Inflammatory macrophage treated with lipopolysaccharide for 4 hours (primary cell): Measurements from ENCODE around the gene SRCIN1.
"Not testable (repeated sequence)": the region's sequence is repeated elsewhere in the genome, so short reads cannot be mapped to it uniquely, and the experiment has no call there.

Experiments
- DNase-seq: peaks from one replicate; pipeline ENCODE4 v3.0.0-alpha.2; 2020

Gene SRCIN1, protein sequence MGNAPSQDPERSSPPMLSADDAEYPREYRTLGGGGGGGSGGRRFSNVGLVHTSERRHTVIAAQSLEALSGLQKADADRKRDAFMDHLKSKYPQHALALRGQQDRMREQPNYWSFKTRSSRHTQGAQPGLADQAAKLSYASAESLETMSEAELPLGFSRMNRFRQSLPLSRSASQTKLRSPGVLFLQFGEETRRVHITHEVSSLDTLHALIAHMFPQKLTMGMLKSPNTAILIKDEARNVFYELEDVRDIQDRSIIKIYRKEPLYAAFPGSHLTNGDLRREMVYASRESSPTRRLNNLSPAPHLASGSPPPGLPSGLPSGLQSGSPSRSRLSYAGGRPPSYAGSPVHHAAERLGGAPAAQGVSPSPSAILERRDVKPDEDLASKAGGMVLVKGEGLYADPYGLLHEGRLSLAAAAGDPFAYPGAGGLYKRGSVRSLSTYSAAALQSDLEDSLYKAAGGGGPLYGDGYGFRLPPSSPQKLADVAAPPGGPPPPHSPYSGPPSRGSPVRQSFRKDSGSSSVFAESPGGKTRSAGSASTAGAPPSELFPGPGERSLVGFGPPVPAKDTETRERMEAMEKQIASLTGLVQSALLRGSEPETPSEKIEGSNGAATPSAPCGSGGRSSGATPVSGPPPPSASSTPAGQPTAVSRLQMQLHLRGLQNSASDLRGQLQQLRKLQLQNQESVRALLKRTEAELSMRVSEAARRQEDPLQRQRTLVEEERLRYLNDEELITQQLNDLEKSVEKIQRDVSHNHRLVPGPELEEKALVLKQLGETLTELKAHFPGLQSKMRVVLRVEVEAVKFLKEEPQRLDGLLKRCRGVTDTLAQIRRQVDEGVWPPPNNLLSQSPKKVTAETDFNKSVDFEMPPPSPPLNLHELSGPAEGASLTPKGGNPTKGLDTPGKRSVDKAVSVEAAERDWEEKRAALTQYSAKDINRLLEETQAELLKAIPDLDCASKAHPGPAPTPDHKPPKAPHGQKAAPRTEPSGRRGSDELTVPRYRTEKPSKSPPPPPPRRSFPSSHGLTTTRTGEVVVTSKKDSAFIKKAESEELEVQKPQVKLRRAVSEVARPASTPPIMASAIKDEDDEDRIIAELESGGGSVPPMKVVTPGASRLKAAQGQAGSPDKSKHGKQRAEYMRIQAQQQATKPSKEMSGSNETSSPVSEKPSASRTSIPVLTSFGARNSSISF

DNA sequence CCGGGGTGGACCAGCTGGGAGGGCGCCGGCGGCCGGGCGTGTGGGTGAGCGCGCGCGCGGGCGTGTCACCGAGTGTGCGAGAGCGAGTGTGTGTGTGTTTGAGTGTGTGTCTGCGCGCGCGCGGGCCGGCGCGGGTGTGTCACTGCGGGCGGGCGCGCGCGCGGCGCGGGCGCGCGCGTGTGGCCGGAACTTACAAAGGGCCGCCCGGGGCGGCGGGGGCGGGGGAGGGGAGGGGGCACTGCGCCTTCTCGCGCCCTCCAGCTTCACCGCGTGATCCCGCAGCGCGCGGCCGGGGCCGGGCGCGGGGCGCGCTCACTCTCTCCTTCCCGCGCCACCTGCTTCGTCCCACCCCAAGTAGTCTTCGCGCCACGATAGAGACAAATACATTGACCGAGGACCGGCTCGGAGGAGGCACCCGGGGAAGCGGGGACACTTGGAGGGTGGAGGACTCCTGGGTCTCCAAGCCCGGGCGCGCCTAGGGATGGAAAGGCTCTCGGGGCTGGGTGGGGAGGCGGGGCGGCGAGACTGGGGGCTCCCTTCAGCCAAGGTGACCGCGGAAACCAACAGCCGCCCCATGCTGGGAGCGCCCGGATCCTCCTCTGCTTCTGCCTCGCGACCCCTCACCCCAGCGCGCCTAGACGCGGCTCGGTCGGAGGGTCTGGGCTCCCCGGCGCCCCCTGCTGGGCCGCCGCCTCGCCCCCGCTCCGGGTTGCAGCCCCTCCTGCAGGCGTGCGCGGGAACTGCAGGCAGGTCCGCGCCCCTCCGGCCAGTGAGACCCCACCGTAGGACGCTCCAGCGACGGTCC lies at the start of gene SRCIN1:
Gene SRCIN1, minus strand, starts transcription at position 112 of the 805 bp plus-strand sequence. CDS start 247 bp downstream, outside the sequence.
- DNase-seq: no peak

DNA sequence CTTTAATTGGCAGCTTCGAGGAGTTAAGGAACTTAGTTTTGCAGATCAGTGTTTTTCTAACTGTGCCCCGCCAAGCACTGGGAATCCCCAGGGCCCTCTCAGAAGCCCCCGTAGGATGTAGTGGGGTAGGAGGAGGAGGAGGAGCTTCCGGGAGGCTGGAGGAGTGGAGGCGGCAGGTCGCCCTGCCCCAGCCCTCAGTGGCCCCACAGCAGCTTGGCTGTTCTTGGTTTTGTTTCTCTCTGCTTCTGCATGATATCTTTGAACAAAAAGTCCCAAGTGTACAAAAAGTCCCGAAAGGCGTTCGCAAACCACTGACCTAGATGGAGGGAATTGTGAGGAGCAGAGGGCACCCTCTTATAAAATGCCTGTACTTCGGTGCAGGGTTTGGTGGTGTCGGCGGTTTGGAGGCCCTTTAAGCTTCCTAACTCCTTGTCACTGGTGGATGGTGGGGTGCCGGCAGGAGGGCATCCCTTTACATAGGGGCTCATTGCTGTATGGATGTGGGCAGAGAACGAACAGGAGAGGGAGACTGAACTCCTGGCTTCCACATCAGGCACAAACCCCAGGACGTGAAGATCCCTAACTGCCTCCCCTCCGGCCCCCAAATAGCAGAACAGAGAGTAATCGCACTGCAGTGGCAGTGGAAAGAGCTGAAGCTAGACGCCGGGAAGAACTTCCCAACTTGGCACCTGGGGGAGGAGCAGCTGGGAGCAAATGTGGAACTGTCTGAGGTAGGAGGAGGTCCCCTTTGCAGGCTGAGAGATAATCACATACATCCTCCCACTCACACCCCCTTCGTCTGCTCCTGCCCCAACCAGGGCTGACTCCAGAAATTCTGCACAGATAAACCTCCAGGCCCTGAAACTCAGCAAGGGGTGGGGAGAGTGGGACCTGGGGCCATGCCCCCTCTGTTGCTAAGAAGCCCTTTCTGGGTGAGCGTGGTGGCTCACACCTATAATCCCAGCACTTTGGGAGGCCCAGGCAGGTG lies 49.0 kb upstream of the SRCIN1 start:
- DNase-seq: no peak

- no peak for DNase-seq
These were observed 47.9 kb upstream of the SRCIN1 start for GRCh38 chr17:38653679-38654078.

- no peak for DNase-seq
These were observed 47.5 kb upstream of the SRCIN1 start for GRCh38 chr17:38653230-38653629.

DNA sequence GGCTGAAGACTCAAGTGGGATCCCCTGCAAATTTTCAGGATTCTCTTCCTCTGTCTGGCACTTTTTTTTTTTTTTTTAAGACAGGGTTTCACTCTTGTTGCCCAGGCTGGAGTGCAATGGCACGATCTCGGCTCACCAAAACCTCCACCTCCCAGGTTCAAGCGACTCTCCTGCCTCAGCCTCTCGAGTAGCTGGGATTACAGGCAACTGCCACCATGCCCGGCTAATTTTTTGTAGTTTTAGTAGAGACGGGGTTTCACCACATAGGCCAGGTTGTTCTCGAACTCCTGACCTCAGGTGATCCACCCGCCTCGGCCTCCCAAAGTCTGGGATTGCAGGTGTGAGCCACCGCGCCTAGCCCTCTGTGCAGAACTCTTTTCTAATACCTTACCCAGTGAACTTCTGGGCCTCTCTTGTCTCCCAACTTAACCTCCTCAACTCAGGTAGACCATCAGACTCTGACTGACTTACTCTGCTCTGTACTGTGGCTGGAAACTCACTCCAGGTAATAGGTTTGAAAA lies 45.0 kb upstream of the SRCIN1 start:
- not testable (repeated sequence) for DNase-seq

- no peak for DNase-seq
These were observed 32.2 kb upstream of the SRCIN1 start for GRCh38 chr17:38637951-38638350.

- no peak for DNase-seq
These were observed 30.3 kb upstream of the SRCIN1 start for GRCh38 chr17:38636054-38636453.

- peak; percentile 38 for DNase-seq
These were observed 26.6 kb upstream of the SRCIN1 start for GRCh38 chr17:38632334-38632733.

DNA sequence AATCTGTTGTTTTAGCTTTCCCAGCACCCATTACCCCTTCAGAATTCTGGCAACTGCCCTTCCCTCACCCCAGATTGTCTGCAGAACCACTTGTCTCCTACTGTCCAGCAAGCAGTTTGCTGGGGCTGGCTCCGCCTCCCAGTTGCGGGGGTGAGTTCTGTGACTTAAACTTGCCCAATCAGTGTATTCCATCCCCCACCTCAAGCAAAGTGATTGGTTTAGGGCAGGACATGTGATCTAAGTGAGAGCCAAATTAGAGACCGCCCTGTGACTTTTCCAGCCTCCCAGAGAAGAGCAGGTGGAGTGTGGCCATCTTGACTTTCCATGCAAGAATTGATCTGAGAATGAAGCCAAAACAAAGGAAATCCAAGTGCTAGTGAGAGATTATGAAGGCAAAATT lies 22.7 kb upstream of the SRCIN1 start:
- no peak for DNase-seq

- DNase-seq: no peak
These were observed 22.2 kb upstream of the SRCIN1 start for GRCh38 chr17:38627957-38628356.

- DNase-seq: not testable (repeated sequence)
These were observed 21.0 kb upstream of the SRCIN1 start for GRCh38 chr17:38626606-38627226.

GRCh38 chr17:38625482-38625881 lies 19.7 kb upstream of the SRCIN1 start:
- DNase-seq: no peak

- DNase-seq: peak; percentile 21
These were observed 19.1 kb upstream of the SRCIN1 start for GRCh38 chr17:38624782-38625355.

GRCh38 chr17:38621538-38621937 lies 15.8 kb upstream of the SRCIN1 start:
- no peak for DNase-seq

DNA sequence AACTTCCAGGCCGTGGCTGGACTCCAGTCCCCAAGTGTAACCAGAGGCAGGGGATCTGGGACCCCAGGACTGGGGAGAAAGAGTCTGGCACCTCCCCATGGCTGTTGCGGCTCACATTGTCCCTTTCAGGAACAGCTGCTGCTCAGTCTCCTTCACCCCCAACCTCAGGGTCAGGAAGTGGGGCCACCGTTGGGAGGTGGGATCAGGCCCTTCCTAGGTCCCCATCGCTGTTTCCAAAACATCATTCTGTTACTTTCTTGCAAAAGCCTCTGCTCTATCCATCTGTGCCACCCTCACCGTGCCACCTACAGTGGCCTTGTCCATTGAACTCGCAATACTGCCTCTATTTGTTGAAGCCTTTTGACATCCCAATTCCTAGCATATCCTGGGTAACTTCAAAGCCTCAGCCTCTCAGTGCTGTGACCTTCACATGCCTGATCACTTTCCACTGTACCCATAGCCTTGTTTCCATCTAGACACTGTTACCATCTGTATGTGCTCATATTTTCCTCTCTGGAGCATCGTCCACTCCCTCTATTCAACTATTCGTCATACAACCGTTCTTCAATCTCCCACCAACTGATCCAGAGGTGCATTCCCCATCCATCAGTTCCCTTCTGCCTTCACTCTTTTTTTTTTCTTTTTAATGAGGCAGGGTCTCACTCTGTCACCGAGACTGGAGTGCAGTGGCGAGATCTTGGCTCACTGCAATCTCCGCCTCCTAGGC lies 15.0 kb upstream of the SRCIN1 start:
- DNase-seq: no peak

DNA sequence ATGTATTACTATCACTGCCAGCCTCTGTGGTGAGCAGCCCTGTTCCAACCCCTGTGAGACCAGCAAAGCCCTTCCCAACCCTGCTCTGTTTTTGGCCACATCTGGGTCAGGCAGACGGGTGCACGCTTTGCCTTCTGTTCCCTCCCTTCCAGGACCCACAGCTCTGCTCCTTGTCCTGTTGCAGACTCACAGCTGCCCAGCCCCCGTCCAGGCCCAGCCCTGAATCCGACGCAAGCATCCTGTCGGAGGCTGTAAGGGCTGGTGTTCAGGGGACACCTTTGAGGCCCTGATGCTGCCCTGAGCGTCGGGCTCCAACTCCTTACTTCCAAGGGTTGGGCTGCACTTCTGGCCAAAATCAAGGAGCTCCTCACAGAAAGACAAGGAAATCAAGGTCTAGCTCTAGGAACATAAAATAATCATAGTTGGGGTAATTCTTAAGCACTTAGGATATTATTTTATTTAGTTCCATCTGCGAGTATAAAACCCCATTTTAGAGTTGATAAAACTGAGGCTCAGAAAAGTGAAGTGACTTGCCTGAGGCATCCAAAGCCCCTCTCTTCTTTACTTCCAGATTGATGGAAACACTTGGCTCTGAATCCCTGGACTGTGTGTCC lies 14.3 kb upstream of the SRCIN1 start:
- DNase-seq: no peak

- no peak for DNase-seq
These were observed 13.7 kb upstream of the SRCIN1 start for GRCh38 chr17:38619451-38619795.

DNA sequence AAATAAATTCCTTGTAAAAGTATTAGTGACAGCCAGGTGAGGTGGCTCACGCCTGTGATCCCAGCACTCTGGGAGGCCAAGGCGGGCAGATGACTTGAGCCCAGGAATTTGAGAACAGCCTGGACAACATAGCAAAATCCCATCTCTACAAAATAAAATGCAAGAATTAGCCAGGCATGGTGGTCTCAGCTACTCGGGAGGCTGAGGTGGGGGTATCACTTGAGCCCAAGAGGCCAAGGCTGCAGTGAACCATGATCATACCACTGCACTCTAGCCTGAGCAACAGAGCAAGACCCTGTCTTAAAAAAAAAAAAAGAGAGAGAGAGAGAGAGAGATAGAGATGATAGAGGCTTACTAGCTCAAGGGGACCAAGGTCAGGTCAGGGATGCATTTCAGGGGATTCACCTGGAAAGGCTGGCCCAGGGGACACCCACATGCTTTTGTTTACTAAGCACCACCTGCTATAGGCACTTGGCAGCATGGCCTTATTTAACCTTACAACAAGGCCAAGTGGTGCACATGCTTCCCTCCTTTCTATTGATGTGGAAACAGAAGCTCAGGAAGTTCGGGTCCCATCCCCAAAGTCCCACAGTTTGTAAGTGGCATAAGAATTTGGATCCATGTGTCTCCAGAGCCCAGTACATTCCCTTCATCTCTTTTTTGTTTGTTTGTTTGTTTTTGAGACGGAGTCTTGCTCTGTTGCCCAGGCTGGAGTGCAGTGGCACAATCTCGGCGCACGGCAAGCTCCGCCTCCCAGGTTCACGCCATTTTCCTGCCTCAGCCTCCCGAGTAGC lies 12.4 kb upstream of the SRCIN1 start:
- DNase-seq: no peak
